MCF 10A (cell line): Measurements from ENCODE around the gene TPP2. TPM values are rescaled to one million over a fixed set of nuclear protein-coding genes. Genes with fewer than 3 reads are reported as not detected.

Source experiments
- BruUV-seq: library from RNA; stranded (reverse); fragments of 400-500 nt; replicated peaks from 2 replicates; lab custom pipeline; 2021; lab: Mats Ljungman, UMichigan
- CTCF ChIA-PET: fragments of 300-600 bp; sonication (Branson Sonifier 250); formaldehyde crosslinking; extraction: SDS; loops from one replicate; lab custom pipeline; 2021; ENCODE audit warnings: antibody characterized with exemption, inconsistent platforms; lab: Yijun Ruan, JAX
- POLR2A ChIA-PET: fragments of 300-600, 350-650 bp; sonication (Branson Sonifier 250); formaldehyde crosslinking; extraction: SDS; loops from one replicate; lab custom pipeline; 2020; ENCODE audit warnings: antibody characterized with exemption, inconsistent platforms; lab: Yijun Ruan, JAX
- DNase-seq: peaks from one replicate; pipeline ENCODE4 v3.0.0-alpha.2; 2018; ENCODE audit not compliant: unreplicated experiment
- H3K27ac Mint-ChIP-seq: one replicate; pipeline ENCODE4 v1.8.0; 2022; ENCODE audit warnings: mild to moderate bottlenecking, low read depth, mixed read lengths; ENCODE audit not compliant: unreplicated experiment
- H3K27me3 Mint-ChIP-seq: one replicate; pipeline ENCODE4 v1.8.0; 2022; ENCODE audit warnings: mixed read lengths; ENCODE audit not compliant: insufficient read depth, unreplicated experiment
- H3K36me3 Mint-ChIP-seq: one replicate; pipeline ENCODE4 v1.8.0; 2022; ENCODE audit warnings: mild to moderate bottlenecking, moderate library complexity, mixed read lengths; ENCODE audit not compliant: insufficient read depth, unreplicated experiment
- H3K4me1 Mint-ChIP-seq: one replicate; pipeline ENCODE4 v1.8.0; 2022; ENCODE audit warnings: mixed read lengths; ENCODE audit not compliant: insufficient read depth, unreplicated experiment
- H3K4me3 Mint-ChIP-seq: one replicate; pipeline ENCODE4 v1.8.0; 2022; ENCODE audit warnings: mild to moderate bottlenecking, moderate library complexity, mixed read lengths; ENCODE audit not compliant: unreplicated experiment
- H3K9me3 Mint-ChIP-seq: one replicate; pipeline ENCODE4 v1.8.0; 2022; ENCODE audit warnings: mixed read lengths; ENCODE audit not compliant: unreplicated experiment
- intact Hi-C: fragments of 100-400 bp; cut with micrococcal nuclease; formaldehyde crosslinking; loops from 2 replicates; pipeline ENCODE4 v1.14.1; 2022
- total RNA-seq: library from RNA; stranded (reverse); gene quantifications from 2 replicates; pipeline ENCODE4 v1.2.3, GENCODE V29; 2022
- TF ChIP-seq, protein P1 (sequence below): fragments of 200-600 bp; IDR thresholded peaks from one replicate; pipeline ENCODE4 v1.8.0; 2022; ENCODE audit warnings: antibody characterized with exemption, mild to moderate bottlenecking; ENCODE audit not compliant: unreplicated experiment

Gene TPP2
- total RNA-seq, 1 experiment from 2014 or later = 44.2 TPM

DNA sequence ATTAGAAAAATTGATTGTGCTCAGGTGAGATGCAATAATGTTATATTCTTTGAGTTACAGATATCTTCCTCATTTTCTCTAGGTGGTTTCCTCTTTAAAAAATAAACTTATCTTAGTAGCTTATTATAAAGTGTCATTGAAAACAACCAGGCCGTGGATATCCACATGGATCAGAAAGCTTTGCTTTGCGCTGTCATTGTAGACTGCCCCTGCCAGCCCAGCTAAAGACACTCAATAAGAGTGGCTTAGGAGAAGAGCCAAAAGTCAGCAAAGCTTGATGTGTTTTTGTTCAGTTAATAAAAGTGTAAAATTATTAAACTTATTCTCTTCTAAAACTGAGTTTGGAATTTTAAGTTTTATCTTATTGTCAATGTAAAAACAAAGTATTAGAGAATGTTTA lies 34.4 kb downstream of the TPP2 start:
- intact Hi-C loops = no loop called here
- ChIA-PET CTCF (interaction anchor here (0.5 to 1.4 kb wide), 5 partner anchors 9 to 239 kb away, joined by 3 to 5 read pairs (median 4); no protein-coding TSS in a partner anchor), POLR2A (no interaction called here)
- Mint-ChIP-seq H3K27me3 (no peaks in the 10 kb centered on the region), H3K36me3 (peaks cover 88% of the 10 kb centered on the region), H3K4me1 (no peaks in the 10 kb centered on the region), H3K4me3 (no peak overlapping the region), H3K9me3 (no peaks in the 10 kb centered on the region), H3K27ac (no peak overlapping the region)
- TF ChIP-seq, protein P1, sequence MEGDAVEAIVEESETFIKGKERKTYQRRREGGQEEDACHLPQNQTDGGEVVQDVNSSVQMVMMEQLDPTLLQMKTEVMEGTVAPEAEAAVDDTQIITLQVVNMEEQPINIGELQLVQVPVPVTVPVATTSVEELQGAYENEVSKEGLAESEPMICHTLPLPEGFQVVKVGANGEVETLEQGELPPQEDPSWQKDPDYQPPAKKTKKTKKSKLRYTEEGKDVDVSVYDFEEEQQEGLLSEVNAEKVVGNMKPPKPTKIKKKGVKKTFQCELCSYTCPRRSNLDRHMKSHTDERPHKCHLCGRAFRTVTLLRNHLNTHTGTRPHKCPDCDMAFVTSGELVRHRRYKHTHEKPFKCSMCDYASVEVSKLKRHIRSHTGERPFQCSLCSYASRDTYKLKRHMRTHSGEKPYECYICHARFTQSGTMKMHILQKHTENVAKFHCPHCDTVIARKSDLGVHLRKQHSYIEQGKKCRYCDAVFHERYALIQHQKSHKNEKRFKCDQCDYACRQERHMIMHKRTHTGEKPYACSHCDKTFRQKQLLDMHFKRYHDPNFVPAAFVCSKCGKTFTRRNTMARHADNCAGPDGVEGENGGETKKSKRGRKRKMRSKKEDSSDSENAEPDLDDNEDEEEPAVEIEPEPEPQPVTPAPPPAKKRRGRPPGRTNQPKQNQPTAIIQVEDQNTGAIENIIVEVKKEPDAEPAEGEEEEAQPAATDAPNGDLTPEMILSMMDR = no peak
- no TSS peak for BruUV-seq
- no peak for DNase-seq

DNA sequence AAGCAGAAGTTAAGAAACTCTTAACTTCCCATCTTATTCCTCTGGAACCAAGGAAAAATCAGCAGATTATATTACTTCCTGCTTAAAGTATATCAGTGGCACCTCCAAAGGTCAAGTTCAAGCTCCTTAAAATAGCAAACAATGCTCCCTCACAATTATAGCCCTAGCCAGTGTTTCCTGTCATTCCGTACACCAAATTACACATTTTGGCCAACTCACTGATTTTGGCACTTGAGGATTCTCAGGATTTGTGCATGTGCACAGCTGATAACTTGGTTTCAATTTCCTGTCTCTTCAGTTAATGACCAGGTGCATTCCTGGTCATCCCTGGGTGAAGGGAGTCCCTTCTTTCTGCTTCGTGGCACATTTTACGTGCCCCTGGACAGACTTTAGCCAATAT lies 42.0 kb downstream of the TPP2 start:
- DNase-seq = no peak
- Mint-ChIP-seq H3K27me3 (no peaks in the 10 kb centered on the region), H3K36me3 (peaks cover 91% of the 10 kb centered on the region), H3K9me3 (no peaks in the 10 kb centered on the region), H3K4me1 (no peaks in the 10 kb centered on the region), H3K4me3 (no peak overlapping the region), H3K27ac (no peak overlapping the region)
- intact Hi-C loops = no loop called here
- ChIA-PET POLR2A (interaction anchor here (1.3 to 2.3 kb wide), 2 partner anchors 43 to 86 kb away, joined by 3 to 8 read pairs; no protein-coding TSS in a partner anchor), CTCF (interaction anchor here (0.6 to 1.2 kb wide), 2 partner anchors 13 to 139 kb away, joined by 4 read pairs; no protein-coding TSS in a partner anchor)
- TF ChIP-seq, protein P1 = no peak
- BruUV-seq = no TSS peak

DNA sequence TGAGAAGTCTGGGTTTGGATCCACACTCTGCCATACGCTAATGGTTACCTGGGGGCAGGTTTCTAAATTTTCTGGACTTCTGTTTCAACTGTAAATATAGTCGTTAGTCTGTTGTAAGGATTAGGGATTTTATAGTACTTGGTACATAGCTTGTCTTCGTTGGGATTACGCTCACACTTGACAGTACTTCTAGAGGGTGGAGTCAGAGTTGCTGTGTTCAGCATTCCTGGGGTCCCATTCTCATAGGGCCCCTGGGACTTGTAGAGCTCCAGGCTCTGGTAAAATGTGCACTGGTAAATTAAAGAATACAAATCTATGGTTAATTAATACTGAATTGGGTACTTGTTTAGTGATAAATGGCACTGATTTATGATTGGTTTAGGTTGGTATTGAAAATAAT lies 45.2 kb downstream of the TPP2 start:
- Mint-ChIP-seq H3K27me3 (no peaks in the 10 kb centered on the region), H3K27ac (no peak overlapping the region), H3K4me3 (no peak overlapping the region), H3K4me1 (no peaks in the 10 kb centered on the region), H3K36me3 (peaks cover 91% of the 10 kb centered on the region), H3K9me3 (no peaks in the 10 kb centered on the region)
- ChIA-PET POLR2A (interaction anchor here (1.2 kb wide), 1 partner anchor 10 kb away, joined by 4 read pairs; no protein-coding TSS in a partner anchor), CTCF (interaction anchor here (0.9 to 1.7 kb wide), 6 partner anchors 11 to 158 kb away, joined by 3 to 9 read pairs (median 4); no protein-coding TSS in a partner anchor)
- DNase-seq = no peak
- TF ChIP-seq, protein P1 = no peak
- BruUV-seq = no TSS peak
- intact Hi-C loops = no loop called here

DNA sequence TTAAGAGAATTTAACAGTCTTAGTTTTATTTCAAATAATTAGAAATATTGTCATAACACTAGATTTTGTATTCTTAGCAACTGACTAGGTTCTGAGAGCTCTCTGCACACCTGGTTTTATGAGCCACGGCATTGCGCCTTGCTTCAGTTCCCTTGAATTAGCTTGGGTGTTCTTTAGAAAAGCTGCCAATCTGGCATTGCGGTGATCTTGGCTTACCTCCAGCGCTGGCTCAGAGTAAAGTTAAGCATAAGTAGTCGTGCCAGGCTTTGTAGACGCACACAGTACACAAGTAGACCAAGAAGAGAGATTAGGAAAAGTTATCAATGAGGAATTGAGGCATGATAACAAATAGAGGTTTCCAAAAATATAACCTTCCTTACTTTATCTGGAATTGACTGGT lies 45.7 kb downstream of the TPP2 start:
- TF ChIP-seq, protein P1 = no peak
- CTCF ChIA-PET = interaction anchor here (0.9 to 1.7 kb wide), 5 partner anchors 12 to 158 kb away, joined by 3 to 9 read pairs (median 5); no protein-coding TSS in a partner anchor
- POLR2A ChIA-PET = interaction anchor here (1.0 to 1.5 kb wide), 2 partner anchors 10 to 17 kb away, joined by 3 to 7 read pairs; no protein-coding TSS in a partner anchor
- peaks cover 91% of the 10 kb centered on the region for H3K36me3 Mint-ChIP-seq
- H3K4me3 Mint-ChIP-seq = no peak overlapping the region
- no TSS peak for BruUV-seq
- H3K9me3 Mint-ChIP-seq = no peaks in the 10 kb centered on the region
- intact Hi-C loops = no loop called here
- H3K27ac Mint-ChIP-seq = no peak overlapping the region
- no peaks in the 10 kb centered on the region for H3K4me1 Mint-ChIP-seq
- no peak for DNase-seq
- no peaks in the 10 kb centered on the region for H3K27me3 Mint-ChIP-seq
